Measurements from ENCODE around the gene AREG.

AREG gene

GRCh38 chr4:74464291-74464690 is 19.4 kb downstream of the AREG start:
- no peak for DNase-seq

- DNase-seq, result no peak
Measured at GRCh38 chr4:74466242-74466641, 21.3 kb downstream of the AREG start.

GRCh38 chr4:74471264-74471663 is 26.3 kb downstream of the AREG start:
- no peak for DNase-seq

GRCh38 chr4:74473155-74473811 is 28.3 kb downstream of the AREG start:
- DNase-seq, result no peak

- no peak for DNase-seq
Measured at GRCh38 chr4:74474345-74475090, 29.6 kb downstream of the AREG start.

GRCh38 chr4:74475091-74475800 is 30.3 kb downstream of the AREG start:
- no peak for DNase-seq

- DNase-seq, result no peak
Measured at GRCh38 chr4:74475946-74476345, 31.0 kb downstream of the AREG start.

- DNase-seq, result no peak
Measured at GRCh38 chr4:74479009-74479408, 34.1 kb downstream of the AREG start.

- DNase-seq, result no peak
Measured at GRCh38 chr4:74480267-74480666, 35.3 kb downstream of the AREG start.

- no peak for DNase-seq
Measured at GRCh38 chr4:74481891-74482609, 37.1 kb downstream of the AREG start.

- peak; percentile 20 for DNase-seq
Measured at GRCh38 chr4:74483226-74483911, 38.4 kb downstream of the AREG start.

- DNase-seq, result no peak
Measured at GRCh38 chr4:74486905-74487304, 42.0 kb downstream of the AREG start.

GRCh38 chr4:74487771-74488170 is 42.8 kb downstream of the AREG start:
- DNase-seq, result no peak

- DNase-seq, result no peak
Measured at GRCh38 chr4:74490736-74491135, 45.8 kb downstream of the AREG start.

GRCh38 chr4:74499986-74500781 is 55.2 kb downstream of the AREG start:
- DNase-seq, result no peak

- no peak for DNase-seq
Measured at GRCh38 chr4:74501579-74501978, 56.6 kb downstream of the AREG start.

- peak; percentile 60 for DNase-seq
Measured at GRCh38 chr4:74503580-74503979, 58.6 kb downstream of the AREG start.

GRCh38 chr4:74504212-74504611 is 59.3 kb downstream of the AREG start:
- DNase-seq, result no peak

All from MV-4-11 (cell line).